GM04504 (cell line): ENCODE data around the gene PPOX.

ENCODE experiments used
- DNase-seq: peaks from one replicate; pipeline ENCODE4 v3.0.0-alpha.2; 2012; ENCODE audit warnings: low read depth

The PPOX gene

GRCh38 chr1:161198194-161198896 is 32.1 kb downstream of the PPOX start:
- DNase-seq, result no peak

DNA sequence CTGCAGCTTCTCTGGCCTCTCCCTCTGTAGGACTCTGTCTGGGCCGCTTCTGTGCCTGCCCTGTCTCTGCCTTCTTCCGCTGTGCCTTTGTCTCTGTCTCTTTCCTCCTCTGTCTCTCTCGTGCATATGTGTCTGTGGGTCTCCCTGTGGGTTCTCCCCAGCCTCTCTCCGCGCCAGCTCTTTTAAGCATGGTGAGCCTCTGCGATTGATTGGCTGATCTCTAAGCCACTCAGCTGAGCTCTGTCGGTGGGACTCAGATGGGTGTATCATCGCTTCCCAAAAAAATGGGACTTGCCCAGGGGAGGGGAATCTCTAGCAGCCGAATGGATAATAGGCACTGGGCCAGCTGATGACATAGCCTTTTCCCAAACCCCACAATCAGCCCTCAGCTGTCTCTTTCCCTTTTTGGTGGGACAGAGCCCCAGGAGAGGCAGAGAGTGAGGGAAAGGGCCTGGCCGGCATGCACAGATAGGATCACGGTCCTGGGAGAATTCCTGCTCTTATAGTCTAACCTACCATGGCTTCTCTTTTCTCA is 32.7 kb downstream of the PPOX start, which contains the start of gene ADAMTS4:
Gene ADAMTS4 (minus strand): TSS at position 158 of the 535 bp plus-strand sequence. CDS start 427 bp downstream, outside the sequence.
- peak; percentile 67 for DNase-seq

DNA sequence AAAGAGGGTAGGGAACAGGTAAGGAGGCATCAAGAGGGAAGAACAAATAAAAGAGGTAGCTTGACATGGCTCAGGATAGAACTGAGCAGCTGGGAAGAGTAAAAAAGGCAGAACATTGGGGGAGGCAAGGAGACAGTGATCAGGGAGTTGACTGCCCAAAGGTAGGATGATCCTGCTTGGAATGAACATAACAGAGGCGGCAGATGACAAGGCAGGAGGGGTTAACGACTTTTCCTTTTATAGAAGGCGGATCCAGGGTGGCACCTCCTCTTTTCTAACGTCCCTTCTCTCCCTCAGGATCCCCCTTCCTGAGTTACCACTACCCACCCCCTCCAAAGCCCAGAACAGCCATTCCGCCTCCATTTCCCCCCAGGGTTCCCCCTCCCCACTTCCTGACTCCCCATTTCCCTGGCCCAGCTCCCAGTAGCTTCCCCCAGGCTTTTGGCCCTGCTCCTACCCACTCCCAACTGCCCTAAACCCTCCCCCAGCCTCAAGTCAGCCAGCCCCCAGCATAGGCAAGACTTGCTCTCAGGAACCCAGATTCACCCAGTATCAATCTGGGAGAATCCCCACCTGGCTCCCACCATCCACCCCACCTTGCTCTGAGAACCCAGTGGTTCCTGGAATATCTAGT is 33.4 kb downstream of the PPOX start:
- DNase-seq, result no peak

- no peak for DNase-seq
These were observed 34.3 kb downstream of the PPOX start for GRCh38 chr1:161200421-161200991.

- DNase-seq, result no peak
These were observed 35.0 kb downstream of the PPOX start for GRCh38 chr1:161200992-161201835.

DNA sequence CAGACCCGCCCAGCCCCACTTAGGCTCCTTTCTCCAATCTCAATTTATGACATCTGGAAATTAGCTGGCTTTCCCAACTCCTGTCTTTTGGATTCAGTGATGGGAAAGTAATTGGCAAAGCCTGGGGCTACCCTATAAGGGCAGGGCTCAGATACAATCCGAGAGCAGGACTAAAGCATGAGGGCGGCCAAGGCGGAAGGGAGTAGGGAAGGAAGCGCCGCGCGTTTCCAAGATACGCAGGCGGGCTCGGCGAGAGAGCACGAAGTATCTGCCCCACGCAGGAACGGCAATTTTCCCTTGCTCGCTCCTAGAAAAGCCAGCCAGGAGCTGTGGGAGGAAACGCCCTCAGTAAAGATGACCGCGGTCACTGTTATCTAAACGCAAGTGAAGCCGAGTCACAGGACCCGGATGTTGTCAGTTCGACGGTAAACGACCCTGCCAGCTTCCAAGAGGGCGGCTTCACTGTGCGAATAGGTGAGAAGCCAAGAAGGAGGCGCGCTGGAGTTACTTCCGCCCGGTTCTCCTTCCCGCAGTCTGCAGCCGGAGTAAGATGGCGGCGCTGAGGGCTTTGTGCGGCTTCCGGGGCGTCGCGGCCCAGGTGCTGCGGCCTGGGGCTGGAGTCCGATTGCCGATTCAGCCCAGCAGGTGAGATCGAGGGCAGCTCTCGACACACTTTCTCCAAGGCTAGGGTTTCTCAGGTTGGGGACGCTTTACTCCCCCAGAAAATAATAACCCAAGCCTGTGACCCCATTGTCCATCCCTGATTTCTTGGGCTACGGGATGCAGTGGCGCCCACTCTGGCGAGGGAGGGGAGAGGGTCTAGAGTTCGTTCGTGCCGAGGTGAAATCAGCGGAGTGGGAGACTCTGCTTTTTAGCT is 35.8 kb downstream of the PPOX start, which contains the start of gene NDUFS2:
Gene NDUFS2 (plus strand): TSS at position 532 of the 877 bp plus-strand sequence. CDS start 19 bp downstream, at position 551.
- DNase-seq, result peak; percentile 99

DNA sequence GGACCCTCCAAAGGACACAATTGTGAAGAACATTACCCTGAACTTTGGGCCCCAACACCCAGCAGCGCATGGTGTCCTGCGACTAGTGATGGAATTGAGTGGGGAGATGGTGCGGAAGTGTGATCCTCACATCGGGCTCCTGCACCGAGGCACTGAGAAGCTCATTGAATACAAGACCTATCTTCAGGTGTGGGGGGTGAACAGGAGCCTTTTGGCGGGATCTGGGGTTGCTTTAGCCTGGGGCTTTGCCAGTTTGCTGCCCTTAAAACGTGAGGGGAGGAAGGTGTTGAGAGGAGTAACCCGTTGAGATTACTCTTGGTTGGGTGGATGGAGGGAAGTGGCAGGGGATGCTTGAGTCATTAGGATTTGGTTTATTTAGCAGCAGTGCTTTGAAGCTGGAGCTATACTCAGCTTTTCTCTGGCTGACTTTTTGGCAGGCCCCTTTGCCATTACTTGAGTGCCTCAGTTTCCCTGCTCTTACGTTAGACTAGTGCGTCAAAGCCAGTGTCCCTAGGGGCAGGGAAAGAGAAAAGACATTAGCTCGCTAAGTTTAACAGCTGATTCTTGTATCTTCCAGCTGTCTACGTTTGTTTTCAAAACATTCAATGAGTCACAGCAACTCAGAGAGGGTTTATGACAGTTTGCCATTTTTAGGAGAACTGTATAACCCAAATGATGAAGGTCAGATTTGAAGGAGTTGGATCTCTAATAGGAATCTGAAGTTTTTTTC is 40.4 kb downstream of the PPOX start:
- DNase-seq, result no peak

- DNase-seq, result no peak
These were observed 40.9 kb downstream of the PPOX start for GRCh38 chr1:161207173-161207572.

GRCh38 chr1:161209790-161210409 is 43.7 kb downstream of the PPOX start:
- DNase-seq, result no peak

GRCh38 chr1:161214369-161214768 is 48.1 kb downstream of the PPOX start:
- DNase-seq, result no peak

DNA sequence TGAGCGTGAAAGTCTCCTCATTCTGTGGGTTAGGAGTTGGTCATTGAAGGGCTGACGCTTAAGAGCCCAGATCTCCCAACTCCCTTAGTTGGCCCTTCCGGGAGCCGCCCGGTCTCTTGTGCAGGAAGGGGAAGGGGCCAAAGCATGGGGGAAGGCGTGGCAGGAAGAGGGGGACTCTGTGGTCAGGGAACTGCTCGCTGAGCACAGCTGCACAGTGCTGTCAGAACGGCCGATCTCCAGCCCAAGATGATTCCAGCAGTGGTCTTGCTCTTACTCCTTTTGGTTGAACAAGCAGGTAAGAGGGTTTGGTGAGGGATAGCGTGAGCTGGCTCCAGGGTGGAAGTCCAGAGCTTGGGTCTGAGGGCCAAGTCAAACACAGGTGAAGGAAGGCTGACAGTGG is 48.9 kb downstream of the PPOX start, which contains the start of gene FCER1G:
Gene FCER1G (plus strand): TSS at position 220 of the 400 bp plus-strand sequence. CDS start 27 bp downstream, at position 247.
- no peak for DNase-seq

- no peak for DNase-seq
These were observed 50.9 kb downstream of the PPOX start for GRCh38 chr1:161216945-161217712.

DNA sequence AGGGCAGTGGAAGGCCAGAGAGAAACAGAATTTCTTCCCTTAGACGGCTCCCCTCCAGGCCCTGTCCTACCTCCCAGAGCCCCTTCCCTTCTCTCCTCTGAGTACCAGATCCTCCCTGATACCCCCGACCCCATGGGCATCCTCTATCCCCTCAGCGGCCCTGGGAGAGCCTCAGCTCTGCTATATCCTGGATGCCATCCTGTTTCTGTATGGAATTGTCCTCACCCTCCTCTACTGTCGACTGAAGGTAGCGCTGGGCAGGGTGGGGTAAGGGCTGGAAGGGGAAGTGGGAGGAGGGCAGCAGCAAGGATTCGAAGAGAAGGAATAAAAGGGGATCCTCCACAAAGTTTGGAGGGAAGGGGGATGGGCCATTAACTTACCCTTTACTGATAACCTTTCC is 51.6 kb downstream of the PPOX start:
- DNase-seq, result no peak

DNA sequence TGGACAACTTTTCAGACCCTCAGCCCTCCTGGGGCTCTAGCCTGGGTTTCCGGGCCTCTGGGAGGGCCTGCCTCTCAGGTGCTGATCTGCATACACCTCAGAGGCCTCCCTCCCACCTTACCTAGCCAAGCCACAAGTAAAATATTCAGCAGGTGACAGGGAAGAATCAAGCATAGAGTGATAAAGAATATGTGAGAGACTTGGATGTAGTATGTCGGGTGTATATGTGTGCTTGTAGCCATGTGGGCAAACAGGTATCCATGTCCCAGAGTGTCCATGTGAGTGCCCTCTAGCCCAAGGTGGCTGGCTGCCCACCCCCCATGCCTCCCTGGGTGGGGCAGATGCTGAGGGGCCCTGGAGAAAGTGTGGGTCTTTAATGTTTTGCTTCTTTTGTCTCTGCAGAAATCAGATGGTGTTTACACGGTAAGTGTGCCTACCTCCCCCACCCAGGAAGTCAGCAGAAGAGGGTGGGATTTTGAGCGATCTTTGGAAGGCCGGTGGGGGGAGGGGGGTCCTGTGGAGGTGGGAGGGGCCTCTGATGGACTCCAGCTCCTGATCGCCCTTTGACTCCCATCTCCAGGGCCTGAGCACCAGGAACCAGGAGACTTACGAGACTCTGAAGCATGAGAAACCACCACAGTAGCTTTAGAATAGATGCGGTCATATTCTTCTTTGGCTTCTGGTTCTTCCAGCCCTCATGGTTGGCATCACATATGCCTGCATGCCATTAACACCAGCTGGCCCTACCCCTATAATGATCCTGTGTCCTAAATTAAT is 52.3 kb downstream of the PPOX start:
- no peak for DNase-seq

DNA sequence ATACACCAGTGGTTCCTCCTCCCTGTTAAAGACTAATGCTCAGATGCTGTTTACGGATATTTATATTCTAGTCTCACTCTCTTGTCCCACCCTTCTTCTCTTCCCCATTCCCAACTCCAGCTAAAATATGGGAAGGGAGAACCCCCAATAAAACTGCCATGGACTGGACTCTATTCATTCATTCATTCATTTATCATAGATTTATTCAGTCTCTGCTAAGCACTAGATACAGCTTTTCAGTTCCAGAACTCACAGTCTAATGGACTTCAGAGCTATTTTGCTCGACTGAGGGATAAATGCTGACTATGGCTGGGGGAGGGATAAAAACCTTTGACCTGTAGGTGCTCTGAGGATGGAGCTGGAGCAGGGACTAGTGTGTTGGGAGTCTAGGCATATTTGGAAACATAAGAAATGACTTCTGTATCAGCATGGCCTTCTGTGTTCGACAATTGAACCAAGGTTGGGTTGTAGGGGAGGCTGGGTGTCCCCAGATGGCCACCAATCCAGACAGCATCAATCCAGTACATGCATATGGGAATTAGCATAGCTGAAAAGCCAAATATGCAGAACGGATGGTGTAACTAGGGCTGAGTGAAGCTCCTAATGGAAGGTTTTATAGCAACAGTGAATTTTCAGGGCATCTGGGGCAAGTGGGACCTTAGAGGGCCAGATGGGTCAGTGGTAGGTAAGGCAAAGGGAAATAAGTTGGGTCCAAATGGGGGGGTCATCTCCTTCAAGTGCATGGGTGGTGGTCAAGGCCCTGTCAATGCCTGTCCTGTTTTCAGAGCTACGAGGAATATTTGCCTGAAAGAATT is 53.1 kb downstream of the PPOX start:
- DNase-seq, result no peak

GRCh38 chr1:161220002-161220401 is 53.8 kb downstream of the PPOX start:
- no peak for DNase-seq
